GM19372 (cell line): Measurements from ENCODE around the gene ZNFX1.
"Not testable (repeated sequence)": the region's sequence is repeated elsewhere in the genome, so short reads cannot be mapped to it uniquely, and the experiment has no call there.

Experiments
- ATAC-seq: cut with Tn5 transposase; IDR thresholded peaks from one replicate; pipeline ENCODE4 v1.9.1; 2021; ENCODE audit warnings: mild to moderate bottlenecking, low read depth, moderate library complexity; ENCODE audit not compliant: unreplicated experiment

The ZNFX1 gene

DNA sequence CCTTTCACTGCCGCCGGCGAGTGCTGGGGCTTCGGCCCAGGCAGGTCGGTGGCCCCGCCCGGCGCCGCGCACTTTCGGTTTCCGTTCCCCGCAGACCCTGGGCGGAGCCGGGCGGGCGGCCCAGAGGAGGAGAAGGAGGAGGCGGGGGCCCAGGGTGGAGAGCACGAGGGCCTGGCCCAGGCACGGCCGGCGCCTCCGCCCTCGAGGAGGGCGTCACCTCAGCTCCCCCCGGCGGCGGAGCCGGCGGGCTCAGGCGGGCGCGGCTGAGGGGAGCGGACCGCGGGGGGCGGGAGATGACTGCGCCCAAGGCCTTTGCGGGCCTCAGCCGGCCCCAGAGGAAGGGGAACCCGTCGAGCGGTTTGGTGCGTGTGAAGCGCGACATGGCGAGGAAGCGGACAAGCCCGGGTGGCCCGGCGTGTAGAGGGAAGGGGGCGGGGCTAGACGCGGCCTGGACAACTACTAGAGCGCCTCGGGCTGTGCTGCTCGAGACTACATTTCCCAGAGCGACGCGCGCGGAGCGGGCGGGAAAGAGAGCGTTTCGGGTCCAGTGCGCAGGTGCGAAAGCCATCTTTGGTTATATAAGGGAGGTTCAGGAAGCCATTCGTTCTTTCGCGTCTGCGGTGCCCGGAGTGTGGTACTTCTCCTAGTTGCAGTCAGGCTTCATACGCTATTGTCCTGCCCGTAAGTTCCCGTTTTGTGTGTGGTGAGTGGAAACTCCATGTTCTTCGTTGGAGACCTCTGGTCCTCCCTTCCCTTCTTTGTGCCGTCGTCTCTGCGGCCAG, at the start of gene ZNFX1:
Gene ZNFX1 (minus strand): TSS at position 22 of the 782 bp plus-strand sequence. CDS start 2,218 bp downstream, outside the sequence.
- ATAC-seq: peak; percentile 77

DNA sequence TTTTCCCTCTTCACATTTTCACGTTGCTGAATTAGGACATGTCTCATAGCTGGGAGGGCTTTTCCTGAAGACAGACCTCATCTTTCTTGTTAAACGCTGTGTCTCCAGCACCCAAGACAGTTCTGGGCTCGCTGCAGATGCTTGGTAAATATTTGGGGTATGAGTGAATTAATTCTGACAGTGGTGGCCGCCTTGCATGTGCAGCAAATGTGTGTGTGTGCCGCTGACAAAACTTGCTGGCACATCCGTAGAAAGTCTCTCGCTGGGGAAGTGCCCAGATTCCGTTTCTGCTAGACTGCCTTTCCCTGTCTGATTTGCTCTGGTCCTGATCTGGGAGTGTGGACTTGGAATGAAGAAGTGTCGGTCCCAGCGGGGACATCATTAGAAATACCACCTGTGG, 48.2 kb upstream of the ZNFX1 start:
- ATAC-seq: no peak

DNA sequence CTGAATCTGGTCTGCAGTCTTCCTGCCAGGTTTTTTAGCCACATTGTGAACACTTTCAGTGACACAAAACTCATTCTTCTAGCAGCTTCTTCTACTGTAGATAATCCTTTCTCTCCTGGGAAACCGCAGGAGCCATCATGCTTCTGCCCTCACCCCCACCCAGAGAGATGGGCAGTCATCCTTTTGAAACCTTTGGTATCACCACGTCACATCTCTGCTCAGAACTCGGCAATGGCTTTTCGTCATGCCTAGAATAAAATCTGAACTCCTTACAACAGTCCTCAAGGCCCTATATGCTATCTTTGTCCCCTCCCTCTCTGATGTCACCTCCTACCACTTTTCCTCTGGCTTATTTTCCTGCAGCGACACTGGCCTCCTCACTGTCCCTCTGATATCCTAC, 46.4 kb upstream of the ZNFX1 start:
- ATAC-seq: no peak

DNA sequence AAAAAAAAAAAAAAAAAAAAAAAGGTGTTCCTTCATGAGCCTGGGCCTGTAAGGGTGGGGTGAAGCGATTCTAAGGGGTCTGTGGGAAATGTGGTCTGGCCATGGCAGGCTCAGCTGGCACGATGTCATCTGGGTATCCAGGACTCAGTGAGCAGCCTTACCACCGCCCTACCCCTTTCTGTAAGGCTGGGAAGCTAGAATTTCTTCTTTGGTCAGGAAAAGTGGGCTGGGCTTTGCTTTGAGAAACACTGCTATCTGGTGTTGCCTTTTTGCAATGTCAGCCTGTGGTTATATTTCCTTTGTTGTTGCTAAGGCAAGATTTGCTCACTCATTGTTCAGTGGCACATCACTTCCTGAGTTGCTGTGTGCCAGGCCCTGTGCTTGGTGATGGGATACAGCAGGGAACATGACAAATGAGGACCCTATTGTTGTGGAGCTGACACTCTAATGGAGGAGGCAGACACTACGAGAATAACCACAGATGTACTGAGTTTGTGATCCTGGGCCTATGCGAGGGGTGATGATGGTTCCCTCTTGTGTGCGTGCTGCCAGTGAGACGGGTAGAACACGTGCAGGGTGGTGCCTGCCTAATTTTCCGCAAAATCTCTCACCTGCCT, 45.9 kb upstream of the ZNFX1 start:
- no peak for ATAC-seq

DNA sequence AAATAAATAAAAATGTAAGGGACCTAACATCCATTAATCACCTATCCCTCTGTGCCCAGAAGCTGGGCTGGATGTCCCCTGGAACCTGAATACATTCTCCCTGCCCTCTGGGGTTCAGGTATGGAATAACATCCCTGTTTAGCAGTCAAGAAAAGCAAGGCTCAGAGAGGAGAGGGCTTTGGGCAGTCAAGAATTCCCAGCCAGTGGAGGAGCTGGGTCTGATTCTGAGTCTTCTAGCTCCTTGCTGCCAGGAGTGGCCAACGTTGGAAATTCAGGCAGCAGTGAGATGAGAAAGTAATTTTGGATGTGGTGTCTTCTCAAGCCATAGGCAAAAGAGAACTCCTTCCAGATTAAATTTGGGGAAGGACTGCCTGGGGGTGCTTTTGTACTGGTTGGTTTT, 42.6 kb upstream of the ZNFX1 start:
- no peak for ATAC-seq

DNA sequence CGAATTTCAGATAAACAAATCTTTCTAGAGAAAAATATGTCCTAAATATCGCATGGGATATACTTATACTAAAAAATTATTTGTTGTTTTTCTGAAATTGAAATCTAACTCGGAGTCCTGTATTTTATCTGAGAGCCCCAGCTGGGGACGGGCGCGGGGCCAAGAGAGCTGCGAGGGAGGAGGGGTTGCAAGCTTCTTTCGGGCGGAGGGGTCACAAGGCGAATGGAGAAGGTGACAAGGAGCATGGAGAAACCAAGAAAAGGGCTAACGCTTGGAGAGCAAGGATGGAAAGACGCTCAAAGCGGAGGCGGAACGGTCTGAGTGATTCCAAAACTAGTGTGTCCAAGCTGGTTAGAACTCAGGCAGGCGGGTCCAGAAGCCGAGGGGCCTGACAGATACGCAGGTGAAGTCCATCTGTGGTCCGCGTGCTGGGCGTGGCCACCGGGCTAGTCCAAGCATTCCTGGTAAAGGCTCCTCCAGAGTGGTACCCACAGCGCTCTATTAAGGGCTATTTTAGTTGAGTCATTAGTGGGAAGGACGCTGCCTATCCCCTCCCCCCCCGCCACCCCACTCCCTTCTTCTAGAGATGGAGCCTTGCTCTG, 41.5 kb upstream of the ZNFX1 start:
- no peak for ATAC-seq

DNA sequence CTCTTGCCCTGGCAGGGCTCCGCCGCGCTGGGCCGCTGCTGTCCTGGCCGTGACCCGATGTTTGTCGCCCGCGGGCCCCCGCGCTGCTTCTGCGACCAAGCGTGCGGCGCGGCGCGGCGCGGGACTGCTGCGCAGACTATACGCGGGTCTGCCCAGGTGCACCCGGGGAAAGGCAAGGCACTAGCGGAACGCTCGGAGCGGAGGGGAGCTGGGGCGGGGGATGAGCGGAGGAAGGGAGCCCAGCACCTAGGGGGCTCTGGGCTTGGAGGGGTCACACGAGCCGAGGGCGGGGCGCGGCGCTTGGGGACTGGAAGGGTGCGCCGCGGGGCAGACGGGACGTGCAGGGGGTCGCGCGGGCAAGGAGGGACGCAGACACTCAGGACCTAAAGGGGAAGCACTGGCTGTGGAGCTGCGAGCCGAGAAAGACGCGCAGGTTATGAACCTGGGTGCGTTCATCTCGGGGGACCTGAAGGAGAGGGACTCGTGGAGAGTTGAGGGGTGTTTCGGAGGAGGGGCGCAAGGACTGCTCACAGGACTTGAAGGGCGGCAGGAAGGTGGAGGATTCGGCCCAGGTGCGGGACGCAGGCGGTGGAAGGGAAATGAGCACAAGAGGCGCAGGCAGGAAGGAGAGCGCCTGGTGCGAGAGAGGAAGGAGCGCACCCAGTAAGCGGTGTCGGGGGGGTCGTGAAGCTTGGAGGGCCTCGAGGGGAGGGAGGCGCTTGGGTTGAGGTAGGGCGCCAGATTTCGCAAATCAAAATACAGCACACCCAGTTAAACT, 40.8 kb upstream of the ZNFX1 start:
- no peak for ATAC-seq

DNA sequence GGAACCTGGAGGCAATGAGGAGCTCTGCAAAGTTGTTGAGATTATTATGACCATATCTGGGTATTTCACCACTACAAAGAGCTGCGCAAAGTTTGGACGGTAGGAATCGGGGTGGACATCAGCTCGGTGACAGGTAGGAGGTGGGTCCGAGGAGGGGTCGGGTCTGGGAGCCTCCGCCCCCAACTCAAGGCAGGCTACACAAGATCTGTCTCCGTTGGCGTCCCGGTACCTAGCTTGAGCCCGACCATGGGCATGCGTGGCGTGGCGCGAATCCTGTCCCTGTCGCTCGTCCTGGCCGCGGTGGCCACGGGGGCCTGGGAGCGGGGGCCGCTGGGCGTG, 40.2 kb upstream of the ZNFX1 start:
- ATAC-seq: no peak

DNA sequence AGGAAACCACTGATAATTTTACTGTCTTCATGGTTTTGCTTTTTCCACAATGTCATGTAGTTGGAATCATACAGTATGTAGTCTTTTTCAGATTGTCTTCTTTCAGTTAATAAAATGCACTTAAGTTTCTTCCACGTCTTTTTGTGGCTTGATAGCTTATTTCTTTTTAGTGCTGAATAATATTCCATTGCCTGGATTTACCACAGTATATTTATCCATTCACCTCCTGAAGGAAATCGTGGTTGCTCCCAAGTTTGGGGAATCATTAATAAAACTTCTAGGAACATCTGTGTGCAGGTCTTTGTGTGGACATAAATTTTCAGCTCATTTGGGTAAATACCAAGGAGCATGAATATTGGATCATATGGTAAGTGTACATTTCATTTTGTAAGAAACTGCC, 38.8 kb upstream of the ZNFX1 start:
- ATAC-seq: no peak

DNA sequence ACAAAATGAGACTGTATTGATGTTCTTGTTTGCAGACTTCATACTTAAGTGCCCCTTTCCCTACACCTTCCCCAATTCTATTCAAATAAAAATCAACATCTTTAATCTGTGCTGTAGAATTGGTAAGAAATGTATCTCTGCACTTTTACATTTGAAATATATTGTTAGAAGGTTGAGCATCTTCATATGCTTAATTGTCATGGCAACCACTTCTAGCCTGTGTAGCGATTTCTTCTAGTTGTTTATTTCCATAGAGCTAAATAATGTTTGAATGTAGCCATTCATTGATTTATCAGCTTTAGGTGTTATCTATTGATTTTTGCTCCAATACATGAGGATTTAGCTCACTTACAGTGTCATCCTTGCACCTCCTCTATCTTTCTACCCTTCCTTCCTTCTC, 37.7 kb upstream of the ZNFX1 start:
- no peak for ATAC-seq

DNA sequence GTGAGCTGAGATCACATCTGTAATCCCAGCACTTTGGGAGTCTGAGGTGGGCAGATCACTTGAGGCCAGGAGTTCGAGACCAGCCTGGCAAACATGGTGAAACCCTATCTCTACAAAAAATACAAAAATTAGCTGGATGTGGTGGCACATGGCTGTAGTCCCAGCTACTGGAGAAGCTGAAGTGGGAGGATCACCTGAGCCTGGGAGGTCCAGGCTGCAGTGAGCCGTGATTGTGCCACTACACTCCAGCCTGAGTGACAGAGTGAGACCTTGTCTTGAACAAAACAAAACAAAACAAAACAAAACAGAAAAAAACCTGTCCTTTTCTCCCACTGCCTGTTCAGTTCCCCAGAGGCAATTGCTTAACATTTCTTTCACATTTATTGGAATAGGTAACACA, 36.2 kb upstream of the ZNFX1 start:
- not testable (repeated sequence) for ATAC-seq

DNA sequence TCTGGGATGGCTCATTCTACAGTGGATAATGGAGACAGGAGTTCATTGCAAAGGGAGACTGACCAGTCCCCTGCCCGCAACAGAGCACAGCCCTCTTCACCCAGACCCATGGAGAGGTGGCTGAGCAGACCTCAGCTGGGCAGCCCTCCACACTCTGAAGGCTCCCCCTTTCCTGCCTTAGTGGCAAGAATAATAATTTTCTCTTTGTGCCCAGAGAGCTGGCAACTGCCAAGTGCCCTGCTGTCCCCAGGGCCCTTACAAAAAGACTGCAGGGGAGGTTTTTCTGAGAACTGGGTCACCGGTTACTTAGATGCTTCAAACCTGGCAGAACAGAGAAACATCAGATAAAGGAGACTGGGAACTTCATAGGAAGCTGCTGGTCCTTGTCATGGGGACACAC, 35.4 kb upstream of the ZNFX1 start:
- no peak for ATAC-seq

DNA sequence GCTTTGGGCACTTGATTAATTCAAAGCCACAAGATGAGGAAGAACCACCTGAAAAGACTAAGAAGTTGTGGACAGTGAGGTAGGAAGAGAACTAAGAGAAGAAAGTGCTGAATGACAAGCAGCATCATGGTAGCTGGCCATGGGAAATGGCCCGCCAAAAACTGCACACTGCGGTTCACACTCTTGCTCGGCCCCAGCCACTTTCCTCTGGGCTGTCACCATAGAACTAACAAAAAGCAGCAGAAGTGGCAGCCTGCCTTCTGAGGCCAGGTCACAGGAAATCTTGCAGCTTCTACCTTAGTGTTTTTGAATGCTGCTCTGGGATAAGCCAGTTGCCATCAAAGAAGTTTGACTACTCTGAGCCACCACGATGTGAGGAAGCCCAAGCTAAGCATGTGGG, 34.8 kb upstream of the ZNFX1 start:
- ATAC-seq: no peak

DNA sequence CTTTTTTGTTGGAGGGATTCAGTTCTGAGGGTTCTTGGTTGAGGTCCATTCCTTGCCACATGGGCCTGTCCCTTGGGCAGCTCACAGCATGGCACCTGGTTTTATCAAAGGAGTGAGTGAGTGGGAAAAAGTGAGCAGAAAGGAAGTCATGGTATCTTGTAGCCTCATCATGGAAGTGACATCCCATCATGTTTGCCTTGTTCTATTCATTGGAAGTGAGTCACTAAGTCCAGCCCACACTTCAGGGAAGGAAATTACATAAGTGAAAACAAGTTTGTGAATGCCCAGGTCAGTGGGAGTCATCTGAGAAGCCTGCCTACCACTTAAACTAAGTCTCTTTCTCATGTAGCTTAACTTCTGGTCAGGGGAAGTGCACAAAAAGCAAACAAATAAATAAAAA, 32.8 kb upstream of the ZNFX1 start:
- ATAC-seq: no peak

DNA sequence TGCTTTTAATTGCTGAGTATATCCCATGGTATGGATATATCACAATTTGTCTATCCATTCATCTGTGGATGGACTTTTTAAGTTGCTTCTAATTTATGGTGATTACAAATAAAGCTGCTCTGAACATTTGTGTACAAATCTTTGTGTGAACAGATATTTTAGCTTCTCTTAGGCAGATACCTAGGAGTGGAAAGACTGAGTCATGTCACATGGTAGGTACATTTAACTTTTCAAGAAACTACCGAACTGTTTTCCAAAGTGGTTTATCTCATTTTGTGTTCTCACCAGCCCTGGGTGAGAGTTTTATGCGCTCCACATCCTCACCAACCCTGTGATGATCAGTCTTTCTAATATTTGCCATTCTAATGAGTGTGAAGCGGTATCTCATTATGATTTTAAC, 31.0 kb upstream of the ZNFX1 start:
- ATAC-seq: no peak

DNA sequence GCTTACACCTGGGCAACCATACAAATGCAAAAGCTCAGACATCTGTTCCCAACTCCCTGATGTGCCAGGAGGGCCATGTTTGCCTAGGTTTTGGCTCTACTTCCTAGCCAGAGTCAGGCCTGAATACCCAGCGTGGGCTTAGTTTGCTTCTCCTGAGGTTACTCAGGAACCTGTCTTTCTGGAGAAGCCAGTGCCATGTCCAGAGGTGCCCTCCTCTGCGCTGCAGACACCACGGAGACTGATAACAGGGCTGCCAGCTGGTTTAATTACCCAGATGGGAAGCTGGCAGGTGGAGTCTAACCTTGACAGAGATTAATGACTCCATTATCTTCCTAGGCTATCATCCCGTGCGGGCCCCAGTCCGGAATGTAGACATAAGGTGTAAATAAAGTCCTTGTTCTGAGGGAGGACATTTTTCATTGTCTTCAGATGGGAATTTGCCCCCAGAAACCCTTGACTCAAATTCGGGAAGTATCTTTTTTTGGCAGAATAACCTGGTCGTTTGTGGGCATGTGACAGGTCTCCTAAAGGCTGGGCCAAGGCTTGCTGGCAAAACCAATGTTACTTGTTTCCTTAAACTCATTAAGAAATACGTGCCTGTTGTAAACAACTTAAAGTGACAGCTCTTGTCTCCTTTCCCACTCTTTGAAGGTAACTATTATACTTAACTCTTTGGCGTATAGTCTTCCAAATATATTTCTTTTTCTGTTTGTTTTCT, 29.2 kb upstream of the ZNFX1 start:
- no peak for ATAC-seq

DNA sequence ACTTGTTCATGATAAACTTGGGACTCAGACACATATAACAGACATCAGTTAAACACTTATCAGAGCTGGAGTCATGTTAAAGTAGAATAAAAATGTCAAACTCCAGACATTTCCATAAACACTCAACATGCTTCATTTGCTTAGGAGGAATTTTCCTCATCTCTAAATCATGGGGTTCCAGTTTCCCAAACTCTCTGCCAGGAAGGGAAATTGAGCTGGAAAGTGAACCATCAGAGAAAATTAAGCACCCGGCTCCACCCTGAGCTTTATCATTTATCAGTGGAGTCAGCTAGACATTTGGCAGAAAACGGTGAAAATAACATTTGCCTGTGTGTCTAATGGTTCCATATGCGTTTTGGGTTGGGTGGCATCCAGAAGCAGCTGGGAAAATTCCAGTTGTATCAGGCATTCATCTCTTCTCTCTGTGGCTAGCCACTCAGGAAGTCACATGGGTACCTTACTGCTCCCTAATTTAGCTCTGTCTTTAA, 25.3 kb upstream of the ZNFX1 start:
- ATAC-seq: no peak

DNA sequence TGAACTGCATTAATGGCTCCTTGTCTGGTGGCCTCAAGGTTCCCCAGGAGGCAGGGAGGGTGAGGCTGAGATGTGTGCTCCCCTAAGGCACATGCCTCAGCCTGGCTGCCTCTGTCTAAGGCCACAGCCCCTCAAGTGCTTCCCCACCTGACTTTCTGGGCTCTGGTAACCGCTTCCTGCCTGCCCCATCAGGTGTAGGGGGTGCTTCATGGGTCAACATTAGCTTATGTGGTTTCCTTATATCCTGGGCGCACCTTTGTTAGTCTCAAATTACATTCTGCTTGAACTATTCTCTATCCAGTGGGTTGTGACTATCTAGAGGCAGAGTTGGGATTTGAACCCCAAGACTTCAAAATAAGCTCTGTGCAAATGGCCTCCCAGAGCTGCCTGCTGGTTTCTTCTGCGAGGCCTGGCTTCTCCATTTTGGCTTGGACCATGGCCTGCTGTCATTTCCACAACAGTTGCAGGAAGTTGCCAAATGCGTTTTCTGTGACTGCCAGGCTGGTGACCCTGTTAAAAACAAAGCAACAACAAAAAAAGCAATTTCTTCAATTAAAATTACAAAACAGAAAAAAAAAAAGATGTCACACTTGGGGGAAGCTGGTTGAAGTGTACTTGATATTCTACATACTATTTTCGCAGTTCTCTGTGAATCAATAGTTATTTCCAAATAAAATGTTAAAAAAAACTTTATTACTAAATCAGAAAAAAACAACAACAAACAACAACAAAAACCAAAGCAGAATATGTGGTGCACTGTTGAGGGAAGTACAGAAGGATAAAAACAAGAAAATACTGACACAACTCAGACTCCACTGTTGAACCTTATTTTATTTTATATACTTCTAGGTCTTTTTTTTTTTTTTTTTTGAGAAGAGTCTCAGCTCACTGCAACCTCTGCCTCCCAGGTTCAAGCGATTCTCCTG, 20.0 kb upstream of the ZNFX1 start:
- ATAC-seq: no peak

DNA sequence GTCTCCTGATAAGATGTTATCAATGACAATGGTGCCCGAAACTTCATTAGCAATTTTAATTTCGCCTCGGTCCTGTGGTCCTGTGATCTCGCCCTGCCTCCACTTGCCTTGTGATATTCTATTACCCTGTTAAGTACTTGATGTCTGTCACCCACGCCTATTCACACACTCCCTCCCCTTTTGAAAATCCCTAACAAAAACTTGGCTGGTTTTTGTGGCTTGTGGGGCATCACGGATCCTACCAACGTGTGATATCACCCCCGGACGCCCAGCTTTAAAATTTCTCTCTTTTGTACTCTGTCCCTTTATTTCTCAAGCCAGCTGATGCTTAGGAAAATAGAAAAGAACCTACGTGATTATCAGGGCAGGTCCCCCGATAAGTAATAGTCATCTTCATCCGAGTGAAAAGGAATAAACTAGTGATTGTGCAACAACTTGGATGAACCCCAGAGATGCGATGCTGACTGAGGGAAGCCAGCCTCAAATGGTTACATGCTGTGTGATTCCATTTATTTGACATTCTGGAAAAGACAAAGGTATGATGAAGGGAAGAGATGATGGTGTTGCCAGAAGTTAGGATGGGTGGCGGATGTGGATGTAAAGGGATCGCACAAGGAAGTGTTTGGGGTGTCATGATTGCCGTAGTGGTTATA, 16.3 kb upstream of the ZNFX1 start:
- ATAC-seq: not testable (repeated sequence)
